Type B pancreatic cell (in vitro differentiated cells): ENCODE measurements around the gene HTR3D. TPM values are rescaled to one million over a fixed set of nuclear protein-coding genes. Genes with fewer than 3 reads are reported as not detected.

ENCODE experiments used
- DNase-seq: peaks from one replicate; pipeline ENCODE4 v3.0.0; 2021; ENCODE audit warnings: mixed read lengths; ENCODE audit not compliant: unreplicated experiment; ENCODE audit errors: extremely low spot score
- H3K27ac Mint-ChIP-seq: 2 replicates; pipeline ENCODE4 v1.8.0; 2021; ENCODE audit warnings: mild to moderate bottlenecking, mixed read lengths
- H3K27me3 Mint-ChIP-seq: 2 replicates; pipeline ENCODE4 v1.8.0; 2021; ENCODE audit warnings: mixed read lengths
- H3K36me3 Mint-ChIP-seq: 2 replicates; pipeline ENCODE4 v1.8.0; 2021; ENCODE audit warnings: mixed read lengths
- H3K4me1 Mint-ChIP-seq: one replicate; pipeline ENCODE4 v1.8.0; 2021; ENCODE audit warnings: mixed read lengths; ENCODE audit not compliant: unreplicated experiment
- H3K4me3 Mint-ChIP-seq: 2 replicates; pipeline ENCODE4 v1.8.0; 2021; ENCODE audit warnings: mild to moderate bottlenecking, mixed read lengths
- H3K9me3 Mint-ChIP-seq: 2 replicates; pipeline ENCODE4 v1.8.0; 2021; ENCODE audit warnings: mixed read lengths
- total RNA-seq: library from RNA; stranded (reverse); gene quantifications from 2 replicates; pipeline ENCODE4 v1.2.1, GENCODE V29; 2021; ENCODE audit warnings: low replicate concordance
- TF ChIP-seq, protein P1 (sequence below): fragments of 200-600 bp; sonication (generic); conservative IDR thresholded peaks from 2 replicates; pipeline ENCODE4 v1.5.0; 2021; ENCODE audit warnings: antibody characterized with exemption, mild to moderate bottlenecking

The HTR3D gene
- total RNA-seq, 1 donor from 2014 or later: not detected

DNA sequence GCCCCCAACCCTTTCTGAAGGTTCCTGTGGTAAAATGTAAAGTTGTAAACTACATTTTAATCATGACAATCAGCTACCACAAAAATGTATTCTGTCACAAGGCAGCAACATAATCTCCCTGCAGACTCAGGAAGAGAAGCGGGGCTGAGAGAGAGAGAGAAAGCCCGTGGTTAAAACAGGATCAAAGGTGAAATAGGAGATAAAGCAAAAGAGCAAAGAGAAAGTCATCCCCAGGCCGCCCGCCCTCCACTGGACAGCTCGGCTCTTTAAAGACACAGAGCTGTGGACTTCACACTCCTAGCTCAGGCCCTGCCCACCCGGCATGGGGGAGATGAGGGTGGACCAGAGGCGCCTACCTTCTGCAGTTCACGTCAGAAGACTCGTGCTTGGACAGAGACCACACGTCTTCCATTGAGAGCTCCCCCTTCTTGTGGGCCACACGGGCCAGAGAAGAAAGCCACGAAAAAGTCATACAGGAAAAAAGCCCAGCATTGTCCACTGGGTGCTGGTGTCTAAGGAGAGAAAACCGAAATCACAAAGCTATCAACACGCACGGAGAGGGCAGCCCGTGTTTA lies 43.2 kb upstream of the HTR3D start:
- no peak overlapping the region for H3K4me3 Mint-ChIP-seq
- no peaks in the 10 kb centered on the region for H3K27me3 Mint-ChIP-seq
- peak overlapping the region; percentile 65 for H3K27ac Mint-ChIP-seq
- peaks cover 24% of the 10 kb centered on the region for H3K4me1 Mint-ChIP-seq
- H3K36me3 Mint-ChIP-seq: peaks cover 30% of the 10 kb centered on the region
- TF ChIP-seq, protein P1, sequence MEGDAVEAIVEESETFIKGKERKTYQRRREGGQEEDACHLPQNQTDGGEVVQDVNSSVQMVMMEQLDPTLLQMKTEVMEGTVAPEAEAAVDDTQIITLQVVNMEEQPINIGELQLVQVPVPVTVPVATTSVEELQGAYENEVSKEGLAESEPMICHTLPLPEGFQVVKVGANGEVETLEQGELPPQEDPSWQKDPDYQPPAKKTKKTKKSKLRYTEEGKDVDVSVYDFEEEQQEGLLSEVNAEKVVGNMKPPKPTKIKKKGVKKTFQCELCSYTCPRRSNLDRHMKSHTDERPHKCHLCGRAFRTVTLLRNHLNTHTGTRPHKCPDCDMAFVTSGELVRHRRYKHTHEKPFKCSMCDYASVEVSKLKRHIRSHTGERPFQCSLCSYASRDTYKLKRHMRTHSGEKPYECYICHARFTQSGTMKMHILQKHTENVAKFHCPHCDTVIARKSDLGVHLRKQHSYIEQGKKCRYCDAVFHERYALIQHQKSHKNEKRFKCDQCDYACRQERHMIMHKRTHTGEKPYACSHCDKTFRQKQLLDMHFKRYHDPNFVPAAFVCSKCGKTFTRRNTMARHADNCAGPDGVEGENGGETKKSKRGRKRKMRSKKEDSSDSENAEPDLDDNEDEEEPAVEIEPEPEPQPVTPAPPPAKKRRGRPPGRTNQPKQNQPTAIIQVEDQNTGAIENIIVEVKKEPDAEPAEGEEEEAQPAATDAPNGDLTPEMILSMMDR: no peak
- DNase-seq: no peak
- no peaks in the 10 kb centered on the region for H3K9me3 Mint-ChIP-seq

DNA sequence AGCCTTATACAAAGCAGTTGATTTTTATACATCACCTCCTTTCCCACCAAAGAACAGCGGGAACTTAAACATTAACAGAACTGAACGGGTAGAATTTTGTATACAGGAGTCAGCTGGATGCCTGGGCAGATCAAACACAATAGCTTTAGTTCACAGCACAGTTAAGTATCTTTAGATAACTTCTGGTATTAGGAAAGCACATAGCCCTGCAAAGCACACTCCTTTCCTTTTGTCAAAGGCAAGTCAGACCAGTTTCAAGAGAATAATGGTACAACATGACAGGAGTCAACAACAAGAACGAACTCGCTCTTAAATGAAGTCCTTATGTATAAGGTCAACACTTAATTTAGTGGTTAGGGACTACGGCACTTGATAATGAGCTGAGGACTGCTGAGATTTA lies 40.1 kb upstream of the HTR3D start:
- TF ChIP-seq, protein P1: no peak
- H3K27ac Mint-ChIP-seq: peak overlapping the region; percentile 83
- peak overlapping the region; percentile 64 for H3K4me3 Mint-ChIP-seq
- no peak for DNase-seq
- H3K36me3 Mint-ChIP-seq: peaks cover 22% of the 10 kb centered on the region
- H3K4me1 Mint-ChIP-seq: peaks cover 7% of the 10 kb centered on the region
- H3K9me3 Mint-ChIP-seq: no peaks in the 10 kb centered on the region
- no peaks in the 10 kb centered on the region for H3K27me3 Mint-ChIP-seq

DNA sequence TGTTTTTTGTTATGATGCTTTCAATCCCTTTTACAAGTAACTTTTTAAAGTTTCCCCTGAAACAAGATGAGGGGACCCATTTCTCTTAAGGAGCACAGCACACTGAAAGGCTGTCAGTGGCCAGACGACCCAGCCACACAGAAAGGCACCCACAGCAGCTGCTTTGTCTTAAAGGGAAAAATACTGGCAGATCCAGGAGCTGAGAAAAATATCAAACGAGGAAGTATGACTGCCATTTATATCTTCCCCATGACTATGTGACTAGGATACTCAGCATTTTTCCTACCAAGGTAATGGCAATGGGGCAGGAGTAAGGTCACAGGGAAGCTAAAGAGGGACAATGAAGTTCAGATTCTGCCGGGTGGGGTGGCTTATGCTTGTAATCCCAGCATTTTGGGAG lies 29.8 kb upstream of the HTR3D start:
- TF ChIP-seq, protein P1: no peak
- Mint-ChIP-seq H3K36me3 (peaks cover 6% of the 10 kb centered on the region), H3K27ac (no peak overlapping the region), H3K4me3 (no peak overlapping the region), H3K9me3 (no peaks in the 10 kb centered on the region), H3K4me1 (peaks cover 29% of the 10 kb centered on the region), H3K27me3 (no peaks in the 10 kb centered on the region)
- no peak for DNase-seq

DNA sequence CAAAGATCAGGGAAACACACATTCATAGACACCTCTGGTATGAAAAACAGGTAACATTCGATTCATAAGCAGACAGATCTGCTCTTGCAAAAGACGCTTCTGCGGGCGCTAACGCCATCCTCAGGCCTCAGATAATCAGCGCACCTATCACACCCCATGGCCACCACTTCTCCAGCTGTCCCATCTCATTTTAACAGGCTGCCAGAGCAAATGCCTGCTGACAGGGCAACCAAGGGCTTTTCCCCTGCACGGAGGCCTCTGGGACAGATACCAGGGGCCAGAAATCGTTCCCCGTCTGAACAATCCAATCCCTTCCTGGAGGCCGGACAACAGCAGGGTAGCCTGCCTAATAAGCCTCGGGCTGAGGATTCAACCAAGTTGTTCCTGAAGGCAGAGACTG lies 29.1 kb upstream of the HTR3D start:
- Mint-ChIP-seq H3K4me1 (peaks cover 27% of the 10 kb centered on the region), H3K9me3 (no peaks in the 10 kb centered on the region), H3K36me3 (peaks cover 6% of the 10 kb centered on the region), H3K27me3 (no peaks in the 10 kb centered on the region), H3K27ac (no peak overlapping the region), H3K4me3 (no peak overlapping the region)
- TF ChIP-seq, protein P1: no peak
- DNase-seq: no peak

DNA sequence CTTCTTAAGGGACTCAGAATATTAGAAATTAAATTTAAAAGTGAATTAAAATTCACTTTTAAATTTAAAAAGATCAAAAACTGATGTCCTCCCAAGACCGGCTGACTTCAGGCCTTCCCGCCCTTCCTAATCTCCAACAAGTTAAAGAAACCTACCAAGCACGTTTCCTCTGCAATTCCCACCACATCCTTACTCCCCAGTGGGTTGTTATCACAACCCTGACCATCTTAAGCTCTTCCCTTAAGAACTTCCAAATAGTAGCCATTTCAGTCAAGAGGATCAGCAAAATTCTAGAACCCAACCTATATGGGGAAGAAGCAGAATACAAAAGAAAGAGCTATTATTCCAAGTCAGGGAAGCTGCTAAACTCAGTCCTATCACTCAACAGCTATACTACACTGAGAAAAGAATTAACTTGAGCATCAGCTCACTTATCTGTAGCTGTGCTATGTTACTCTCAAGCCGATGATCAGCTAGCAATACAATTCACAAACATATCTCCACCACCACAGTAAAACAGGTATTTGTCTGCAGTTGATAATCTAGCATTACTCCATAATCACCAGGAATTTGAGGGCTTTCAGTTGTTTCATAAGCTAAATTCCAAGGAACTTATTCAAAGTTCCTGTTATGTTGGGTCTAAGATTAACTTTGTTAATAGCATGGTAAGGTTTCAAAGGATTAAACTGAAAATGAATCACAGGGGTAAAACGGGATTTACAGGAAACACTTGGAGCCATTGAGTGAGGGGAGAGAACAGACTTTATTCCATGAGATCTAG lies 28.2 kb upstream of the HTR3D start:
- Mint-ChIP-seq H3K4me1 (peaks cover 32% of the 10 kb centered on the region), H3K27ac (peak overlapping the region; percentile 69), H3K27me3 (no peaks in the 10 kb centered on the region), H3K9me3 (no peaks in the 10 kb centered on the region), H3K36me3 (peaks cover 6% of the 10 kb centered on the region), H3K4me3 (no peak overlapping the region)
- TF ChIP-seq, protein P1: no peak
- DNase-seq: no peak
